ENCODE measurements around the gene SHPK. TPM values are rescaled to one million over a fixed set of nuclear protein-coding genes. Genes with fewer than 3 reads are reported as not detected.

SHPK gene
- total and polyA plus RNA-seq, 2 of the 4 experiments (the other 2 are of a cell fraction), result 11.1 to 14.3 TPM

DNA sequence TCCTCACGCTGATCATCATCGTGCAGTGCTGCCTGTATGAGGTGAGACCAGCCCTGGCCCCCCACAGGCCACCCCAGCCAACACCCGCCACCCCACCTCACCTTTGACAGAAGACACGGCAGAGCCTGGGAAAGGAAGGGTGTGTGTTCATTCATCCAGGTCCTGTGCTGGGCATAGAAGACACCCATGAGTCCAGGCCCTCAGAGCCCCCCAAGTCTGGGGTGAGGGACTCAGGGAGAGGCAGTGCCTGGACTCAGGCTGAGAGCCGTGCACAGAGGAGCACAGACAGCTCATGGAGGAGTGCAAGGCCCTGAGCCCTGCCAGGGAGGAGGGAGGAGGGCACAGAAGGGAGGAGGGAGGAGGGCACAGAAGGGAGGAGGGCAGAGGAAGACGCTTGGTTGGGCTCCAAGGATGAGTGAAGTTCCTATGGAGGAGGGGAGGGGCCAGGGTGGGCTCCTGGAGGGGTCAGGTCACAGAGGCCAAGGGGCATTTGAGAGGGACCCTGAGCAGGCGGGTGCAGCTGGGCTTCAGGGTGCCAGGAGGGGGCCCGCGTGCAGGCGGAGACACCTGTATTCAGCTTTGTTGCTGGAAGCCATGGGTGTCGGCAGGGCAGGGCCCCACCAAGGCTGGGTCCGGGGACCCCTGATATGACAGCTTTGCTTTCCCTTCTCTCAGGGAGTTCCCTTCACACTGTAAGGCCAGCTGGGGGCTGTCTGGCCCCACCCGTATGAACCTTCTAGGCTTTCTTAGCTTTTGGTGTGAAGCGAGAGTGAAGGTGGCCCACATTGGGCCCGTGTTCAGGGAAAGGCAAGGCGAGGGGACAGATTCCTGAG lies 20.9 kb upstream of the SHPK start:
- no peaks in the 10 kb centered on the region for H3K9me3 ChIP-seq (ENCODE audit: control insufficient read depth, insufficient read depth, low read length)
- H2AK9ac ChIP-seq (replicated peaks; ENCODE audit: low read depth, low read length, poor library complexity), result peak overlapping the region; percentile 42
- H4K20me1 ChIP-seq (ENCODE audit: insufficient read depth, low read length), result peaks cover 22% of the 10 kb centered on the region
- TF ChIP-seq RFX5 (IDR thresholded peaks at IDR 0.05; ENCODE audit: low read depth, low read length) (no peak), MAZ (IDR thresholded peaks at IDR 0.05; ENCODE audit: borderline replicate concordance, low read depth, low read length) (no peak), RCOR1 (IDR thresholded peaks at IDR 0.05; ENCODE audit: insufficient replicate concordance, low read length) (no peak), CEBPB (IDR thresholded peaks at IDR 0.05; ENCODE audit: low read depth, low read length) (no peak), ELK1 (IDR thresholded peaks at IDR 0.05; ENCODE audit: borderline replicate concordance, low read depth, low read length) (no peak), NFE2L2 (IDR thresholded peaks at IDR 0.05; ENCODE audit: low read depth, low read length) (no peak), RAD21 (IDR thresholded peaks at IDR 0.05; ENCODE audit: low read length) (no peak), POLR2A (IDR thresholded peaks at IDR 0.05; ENCODE audit: low read depth, low read length) (no peak), FOS (IDR thresholded peaks at IDR 0.05; ENCODE audit: low read depth, low read length) (no peak), MXI1 (IDR thresholded peaks at IDR 0.05; ENCODE audit: borderline replicate concordance, low read depth, low read length) (no peak)
- TF ChIP-seq, protein P1, sequence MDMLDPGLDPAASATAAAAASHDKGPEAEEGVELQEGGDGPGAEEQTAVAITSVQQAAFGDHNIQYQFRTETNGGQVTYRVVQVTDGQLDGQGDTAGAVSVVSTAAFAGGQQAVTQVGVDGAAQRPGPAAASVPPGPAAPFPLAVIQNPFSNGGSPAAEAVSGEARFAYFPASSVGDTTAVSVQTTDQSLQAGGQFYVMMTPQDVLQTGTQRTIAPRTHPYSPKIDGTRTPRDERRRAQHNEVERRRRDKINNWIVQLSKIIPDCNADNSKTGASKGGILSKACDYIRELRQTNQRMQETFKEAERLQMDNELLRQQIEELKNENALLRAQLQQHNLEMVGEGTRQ (IDR thresholded peaks at IDR 0.05; ENCODE audit: low read depth, low read length), result no peak
- H2AFZ ChIP-seq (replicated peaks; ENCODE audit: low read length, poor library complexity), result peak overlapping the region; percentile 1
- peaks cover 0 to 14% of the 10 kb centered on the region in 2 experiments; a peak in 2 of 4 replicates for H3K79me1 ChIP-seq (ENCODE audit: low read depth in 1 of 2, low read length in 2 of 2)
- no peak for ATAC-seq (ENCODE audit: low read depth)
- H3K56ac ChIP-seq (ENCODE audit: extremely low read depth, insufficient read depth, low read length), result no peak overlapping the region
- ChIA-PET CTCF (no interaction called here), POLR2A (ENCODE audit: unreplicated experiment) (no interaction called here)
- no TSS peak for BruUV-seq (replicated peaks)
- H3K36me3 ChIP-seq (ENCODE audit: control insufficient read depth, insufficient read depth, low read length), result peaks cover 13% of the 10 kb centered on the region; the same call in 1 of the 2 replicates
- no peak overlapping the region for H2BK15ac ChIP-seq (ENCODE audit: low read depth, low read length)
- no peak overlapping the region; the same call in 1 of the 2 replicates for H3K4ac ChIP-seq (ENCODE audit: low read depth, low read length)
- no peak overlapping the region for H3K27ac ChIP-seq (ENCODE audit: insufficient read depth, low read length)
- H3K4me2 ChIP-seq (ENCODE audit: low read depth, low read length), result no peak overlapping the region
- no peak overlapping the region for H3K23ac ChIP-seq (ENCODE audit: low read depth, low read length)
- H4K8ac ChIP-seq (ENCODE audit: low read depth in 2 of 2, low read length in 2 of 2), result no peak overlapping the region
- no peak overlapping the region for H4K5ac ChIP-seq (ENCODE audit: low read depth, low read length)
- H3K4me3 ChIP-seq (ENCODE audit: insufficient read depth, low read depth, low read length), result no peak overlapping the region
- H2BK5ac ChIP-seq (ENCODE audit: low read depth, low read length, poor library complexity, severe bottlenecking), result no peak overlapping the region
- H2BK120ac ChIP-seq (ENCODE audit: low read depth, low read length), result no peak overlapping the region
- H2AK5ac ChIP-seq (ENCODE audit: low read depth, low read length), result peak overlapping the region; percentile 24; the same call in 1 of the 2 replicates
- dilution Hi-C loops (cut with HindIII; ENCODE audit: low sequenced_read_pairs, unreplicated experiment), result no loop called here
- no peak overlapping the region for H3K9ac ChIP-seq (ENCODE audit: low read depth, low read length)
- 98% methylated on average over 6 of the region's 16 CpGs; no CpG with 5 or more reads in 1 of the 2 experiments for WGBS, 2 experiments (ENCODE audit: extremely low coverage in 2 of 2, insufficient read length in 1 of 2)
- H3K9me1 ChIP-seq (ENCODE audit: insufficient read depth, low read length), result peaks cover 21% of the 10 kb centered on the region
- H3K18ac ChIP-seq (ENCODE audit: low read depth, low read length), result no peak overlapping the region
- H3K27me3 ChIP-seq (ENCODE audit: control insufficient read depth, insufficient read depth, low read length), result no peaks in the 10 kb centered on the region
- no peak for DNase-seq
- peaks cover 8% of the 10 kb centered on the region for H3K4me1 ChIP-seq (ENCODE audit: control insufficient read depth, insufficient read depth, low read length)
- no peak overlapping the region for H3K14ac ChIP-seq (replicated peaks; ENCODE audit: low read depth, low read length)
- intact Hi-C loops (cut with micrococcal nuclease), result no loop called here
- no peak overlapping the region for H4K91ac ChIP-seq (ENCODE audit: insufficient read depth, low read depth, low read length)
- in situ Hi-C loops (cut with MboI; ENCODE audit: low sequenced_read_pairs), result no loop called here
- no peak overlapping the region for H2BK20ac ChIP-seq (ENCODE audit: low read depth, low read length)
